ENCODE measurements around the gene NEUROG2.

GRCh38 chr4:112516471-112517066 lies 589 bp upstream of the NEUROG2 start:
- TF ChIP-seq, protein P1, sequence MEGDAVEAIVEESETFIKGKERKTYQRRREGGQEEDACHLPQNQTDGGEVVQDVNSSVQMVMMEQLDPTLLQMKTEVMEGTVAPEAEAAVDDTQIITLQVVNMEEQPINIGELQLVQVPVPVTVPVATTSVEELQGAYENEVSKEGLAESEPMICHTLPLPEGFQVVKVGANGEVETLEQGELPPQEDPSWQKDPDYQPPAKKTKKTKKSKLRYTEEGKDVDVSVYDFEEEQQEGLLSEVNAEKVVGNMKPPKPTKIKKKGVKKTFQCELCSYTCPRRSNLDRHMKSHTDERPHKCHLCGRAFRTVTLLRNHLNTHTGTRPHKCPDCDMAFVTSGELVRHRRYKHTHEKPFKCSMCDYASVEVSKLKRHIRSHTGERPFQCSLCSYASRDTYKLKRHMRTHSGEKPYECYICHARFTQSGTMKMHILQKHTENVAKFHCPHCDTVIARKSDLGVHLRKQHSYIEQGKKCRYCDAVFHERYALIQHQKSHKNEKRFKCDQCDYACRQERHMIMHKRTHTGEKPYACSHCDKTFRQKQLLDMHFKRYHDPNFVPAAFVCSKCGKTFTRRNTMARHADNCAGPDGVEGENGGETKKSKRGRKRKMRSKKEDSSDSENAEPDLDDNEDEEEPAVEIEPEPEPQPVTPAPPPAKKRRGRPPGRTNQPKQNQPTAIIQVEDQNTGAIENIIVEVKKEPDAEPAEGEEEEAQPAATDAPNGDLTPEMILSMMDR (IDR thresholded peaks at IDR 0.05; ENCODE audit: insufficient read depth, low read length): no peak
- TF ChIP-seq POLR2AphosphoS5 (IDR thresholded peaks at IDR 0.05; ENCODE audit: low read depth) (no peak), SPI1 (IDR thresholded peaks at IDR 0.05; ENCODE audit: borderline replicate concordance, low read depth) (no peak), GABPA (IDR thresholded peaks at IDR 0.05; ENCODE audit: low read depth) (no peak)

Data from HL-60 (cell line).